Measurements from ENCODE around the gene CBLB. TPM values are rescaled to one million over a fixed set of nuclear protein-coding genes. Genes with fewer than 3 reads are reported as not detected.

Gene CBLB
- total and polyA plus RNA-seq, 4 donors, result 3.1 to 22.8 (median 9.8) TPM

- peaks cover 2 to 18% (median 6%) of the 10 kb centered on the region in 4 donors for H3K36me3 ChIP-seq (ENCODE audit: control insufficient read depth in 4 of 4, insufficient read depth in 3 of 4, low read depth in 1 of 4, low read length in 3 of 4)
- no peaks in the 10 kb centered on the region for H3K27me3 ChIP-seq (ENCODE audit: control insufficient read depth in 4 of 4, insufficient read depth in 4 of 4, low read length in 3 of 4)
- TF ChIP-seq SP1 (IDR thresholded peaks at IDR 0.05), result no peak
- TF ChIP-seq HNF4G (IDR thresholded peaks at IDR 0.05), result no peak
- TF ChIP-seq FOXA1 (IDR thresholded peaks at IDR 0.05), result no peak
- no peak for TF ChIP-seq TAF1 (conservative IDR thresholded peaks at IDR 0.05)
- no peak for TF ChIP-seq JUND (IDR thresholded peaks at IDR 0.05)
- no peak for TF ChIP-seq NR2F2 (IDR thresholded peaks at IDR 0.05)
- TF ChIP-seq, protein P1, sequence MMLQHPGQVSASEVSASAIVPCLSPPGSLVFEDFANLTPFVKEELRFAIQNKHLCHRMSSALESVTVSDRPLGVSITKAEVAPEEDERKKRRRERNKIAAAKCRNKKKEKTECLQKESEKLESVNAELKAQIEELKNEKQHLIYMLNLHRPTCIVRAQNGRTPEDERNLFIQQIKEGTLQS (IDR thresholded peaks at IDR 0.05), result no peak
- no peak for TF ChIP-seq HNF4A (conservative IDR thresholded peaks at IDR 0.05)
- TF ChIP-seq FOXA2 (IDR thresholded peaks at IDR 0.05), result no peak
- TF ChIP-seq GABPA (IDR thresholded peaks at IDR 0.05 in 1 of 2, conservative IDR thresholded peaks at IDR 0.05 in 1 of 2), result no peak
- no peak for TF ChIP-seq EGR1 (IDR thresholded peaks at IDR 0.05; ENCODE audit: low read depth in 2 of 2)
- no peak for TF ChIP-seq REST (IDR thresholded peaks at IDR 0.05)
- TF ChIP-seq, protein P2, sequence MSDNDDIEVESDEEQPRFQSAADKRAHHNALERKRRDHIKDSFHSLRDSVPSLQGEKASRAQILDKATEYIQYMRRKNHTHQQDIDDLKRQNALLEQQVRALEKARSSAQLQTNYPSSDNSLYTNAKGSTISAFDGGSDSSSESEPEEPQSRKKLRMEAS (IDR thresholded peaks at IDR 0.05), result no peak
- TF ChIP-seq YY1 (IDR thresholded peaks at IDR 0.05), result no peak
- no peak for TF ChIP-seq CTCF (IDR thresholded peaks at IDR 0.05; ENCODE audit: low read depth, low read length, missing input control)
- TF ChIP-seq RXRA (IDR thresholded peaks at IDR 0.05), result no peak
- no peak for TF ChIP-seq RAD21 (IDR thresholded peaks at IDR 0.05)
- TF ChIP-seq, protein P3, sequence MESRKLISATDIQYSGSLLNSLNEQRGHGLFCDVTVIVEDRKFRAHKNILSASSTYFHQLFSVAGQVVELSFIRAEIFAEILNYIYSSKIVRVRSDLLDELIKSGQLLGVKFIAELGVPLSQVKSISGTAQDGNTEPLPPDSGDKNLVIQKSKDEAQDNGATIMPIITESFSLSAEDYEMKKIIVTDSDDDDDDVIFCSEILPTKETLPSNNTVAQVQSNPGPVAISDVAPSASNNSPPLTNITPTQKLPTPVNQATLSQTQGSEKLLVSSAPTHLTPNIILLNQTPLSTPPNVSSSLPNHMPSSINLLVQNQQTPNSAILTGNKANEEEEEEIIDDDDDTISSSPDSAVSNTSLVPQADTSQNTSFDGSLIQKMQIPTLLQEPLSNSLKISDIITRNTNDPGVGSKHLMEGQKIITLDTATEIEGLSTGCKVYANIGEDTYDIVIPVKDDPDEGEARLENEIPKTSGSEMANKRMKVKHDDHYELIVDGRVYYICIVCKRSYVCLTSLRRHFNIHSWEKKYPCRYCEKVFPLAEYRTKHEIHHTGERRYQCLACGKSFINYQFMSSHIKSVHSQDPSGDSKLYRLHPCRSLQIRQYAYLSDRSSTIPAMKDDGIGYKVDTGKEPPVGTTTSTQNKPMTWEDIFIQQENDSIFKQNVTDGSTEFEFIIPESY (IDR thresholded peaks at IDR 0.05), result no peak
- H3K4me1 ChIP-seq (ENCODE audit: control insufficient read depth in 4 of 4, insufficient read depth in 4 of 4, low read length in 3 of 4), result peaks cover under 1 to 5% (median 3%) of the 10 kb centered on the region in 4 donors
- H3K9me3 ChIP-seq (ENCODE audit: control insufficient read depth in 4 of 4, low read length in 3 of 4), result no peaks in the 10 kb centered on the region
- no peak overlapping the region for H3K4me3 ChIP-seq (ENCODE audit: low read depth in 1 of 3, low read length in 3 of 3)
- H3K27ac ChIP-seq (ENCODE audit: low read depth in 1 of 2, low read length in 2 of 2), result no peak overlapping the region
- 98% methylated on average over 3 of the region's 3 CpGs for WGBS
- no peak for DNase-seq (ENCODE audit: low spot score)
- H3K9ac ChIP-seq (ENCODE audit: low read depth in 1 of 2, low read length in 2 of 2), result no peak overlapping the region
Measured at GRCh38 chr3:105661461-105661860, 207.4 kb downstream of the CBLB start.
